HG03095 (cell line): Measurements from ENCODE around the gene ZNF236.
A peak's percentile ranks its signal among the peaks of the same experiment; 100 is the strongest.

Source experiments
- ATAC-seq: cut with Tn5 transposase; IDR thresholded peaks from one replicate; pipeline ENCODE4 v1.9.1; 2021; ENCODE audit warnings: moderate library complexity; ENCODE audit not compliant: unreplicated experiment

Gene ZNF236

DNA sequence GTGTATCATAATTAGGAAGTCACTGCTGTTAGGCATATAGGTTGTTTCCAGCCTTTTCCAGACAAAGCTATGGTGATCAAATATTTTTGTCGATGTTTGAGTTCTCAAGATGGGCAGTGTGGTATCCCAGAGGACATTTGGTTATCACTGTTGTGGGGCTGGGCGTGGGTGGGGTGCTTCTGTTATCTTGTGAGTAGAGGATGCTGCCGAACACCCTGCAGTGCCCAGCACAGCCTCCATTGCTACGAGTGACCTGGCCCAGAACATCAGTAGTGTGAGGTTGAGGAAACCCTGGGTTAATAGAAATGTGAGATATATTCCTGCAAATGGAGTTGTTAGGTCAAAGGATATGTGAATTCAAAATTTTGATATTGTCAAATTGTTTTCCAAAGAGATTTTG lies 33.2 kb downstream of the ZNF236 start:
- no peak for ATAC-seq

DNA sequence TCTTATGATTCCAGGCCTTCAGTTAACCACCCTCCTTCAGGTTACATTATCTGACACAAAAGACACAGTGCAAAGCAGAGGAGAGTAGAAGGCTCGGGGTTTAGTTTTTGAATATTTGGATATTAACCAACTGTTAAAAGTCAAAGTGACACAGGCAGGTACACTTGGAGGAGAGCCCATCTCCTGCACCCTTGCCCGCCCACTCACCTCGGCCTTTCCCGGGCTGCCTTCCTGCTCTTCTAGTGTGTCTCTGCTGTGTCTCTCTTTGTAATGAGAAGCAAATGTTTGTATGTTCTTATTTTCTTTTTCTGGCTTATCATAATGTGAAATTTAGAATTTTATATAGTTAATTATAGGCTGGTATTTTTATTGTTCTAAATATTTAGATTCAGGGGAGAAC lies 35.1 kb downstream of the ZNF236 start:
- no peak for ATAC-seq

DNA sequence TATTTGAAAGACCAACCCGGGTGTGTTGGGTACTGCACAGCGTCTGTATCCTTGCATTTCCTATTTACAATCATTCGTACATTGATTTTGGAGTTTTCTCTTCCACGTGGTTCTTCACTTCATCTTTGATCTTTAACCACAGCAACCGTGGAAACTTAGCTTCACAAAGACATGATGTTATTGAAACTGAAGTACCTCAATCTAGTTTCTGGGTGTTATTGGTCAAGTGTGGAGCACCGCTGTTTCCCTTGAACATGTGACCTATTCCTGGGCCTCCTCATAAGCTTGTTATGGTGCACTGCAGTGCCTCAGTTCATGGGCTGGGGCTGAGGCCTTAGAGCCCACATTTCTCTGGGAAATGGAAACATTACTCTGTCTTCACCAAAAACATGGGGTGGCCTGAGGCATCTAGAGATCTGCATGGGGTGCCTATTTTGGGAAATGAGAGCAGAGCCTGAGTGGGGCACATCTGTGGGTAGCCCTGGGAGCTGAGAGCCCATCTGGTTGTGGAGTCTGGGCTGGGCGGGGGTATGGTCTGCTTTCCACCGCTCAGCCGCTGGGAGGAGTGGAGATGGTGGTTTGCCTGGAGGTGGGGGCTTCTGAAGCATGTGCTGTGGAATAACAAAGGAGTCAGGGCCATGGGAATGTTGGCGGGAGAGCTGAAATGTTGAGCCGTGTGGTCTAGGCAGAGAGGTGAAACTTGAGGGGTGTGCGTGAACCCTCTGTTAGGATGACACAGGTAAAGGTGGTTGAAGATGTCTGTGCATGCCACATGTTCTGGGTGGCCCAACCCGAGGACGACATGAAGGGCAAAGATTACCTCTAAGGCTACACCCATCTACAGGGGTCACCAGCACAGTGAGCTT lies 37.4 kb downstream of the ZNF236 start:
- no peak for ATAC-seq

DNA sequence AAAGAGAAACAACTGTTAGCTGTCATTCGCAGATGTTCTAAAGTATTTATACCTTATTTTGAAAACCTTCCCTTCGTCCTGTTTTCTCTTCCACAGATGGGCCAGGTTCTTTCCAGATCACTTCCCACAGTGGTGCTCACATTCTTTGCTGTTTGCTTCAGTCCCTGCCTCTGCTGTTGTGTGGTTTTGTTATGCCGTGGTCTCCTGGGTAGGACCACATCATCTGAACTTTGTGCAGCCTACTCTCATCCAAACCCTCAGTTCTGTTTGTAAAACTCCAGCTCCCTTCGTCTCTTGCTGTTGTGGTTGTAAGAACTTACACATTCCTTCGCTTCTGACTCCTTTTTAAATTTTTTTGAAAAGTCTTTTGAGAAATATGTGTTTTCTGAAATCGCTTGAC lies 38.1 kb downstream of the ZNF236 start:
- no peak for ATAC-seq

DNA sequence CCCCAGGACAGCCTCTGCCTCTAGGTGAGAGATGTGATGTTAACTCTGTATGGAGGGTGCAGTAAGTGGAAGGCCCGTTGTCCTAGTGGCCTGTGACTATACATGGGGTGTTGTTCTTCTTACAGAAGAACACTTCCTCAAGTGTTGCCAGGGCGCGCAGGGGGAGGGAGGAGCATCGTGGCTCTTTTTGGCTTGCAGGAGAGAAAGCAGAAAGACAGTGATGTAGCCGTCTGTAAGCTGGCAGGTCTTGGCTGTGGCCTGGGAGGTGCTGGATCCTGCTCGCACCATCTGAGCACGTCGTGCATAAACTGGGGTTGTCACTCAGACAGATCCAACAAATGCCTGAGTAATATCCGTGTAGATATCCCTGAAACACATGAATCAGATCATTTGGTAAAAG lies 44.3 kb downstream of the ZNF236 start:
- ATAC-seq = no peak

DNA sequence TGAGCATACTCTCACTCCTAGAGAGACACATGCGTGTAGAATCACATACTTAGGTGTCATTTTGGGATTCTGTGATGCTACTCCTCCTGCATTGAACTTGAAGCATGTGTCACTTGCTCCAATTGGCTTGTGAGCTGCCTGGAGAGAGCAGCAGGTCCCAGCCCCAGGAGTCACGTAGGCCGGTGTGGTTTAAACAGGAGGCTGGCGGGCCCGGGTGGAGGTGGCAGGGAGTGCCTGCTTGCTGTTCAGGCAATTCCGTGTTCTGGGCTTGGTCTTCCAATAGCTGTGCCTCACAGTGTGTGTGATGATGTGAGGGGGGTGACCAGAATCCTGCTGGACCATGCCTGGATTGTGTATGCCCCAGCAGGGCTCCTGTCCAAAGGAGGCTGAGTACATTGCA lies 51.0 kb downstream of the ZNF236 start:
- no peak for ATAC-seq

DNA sequence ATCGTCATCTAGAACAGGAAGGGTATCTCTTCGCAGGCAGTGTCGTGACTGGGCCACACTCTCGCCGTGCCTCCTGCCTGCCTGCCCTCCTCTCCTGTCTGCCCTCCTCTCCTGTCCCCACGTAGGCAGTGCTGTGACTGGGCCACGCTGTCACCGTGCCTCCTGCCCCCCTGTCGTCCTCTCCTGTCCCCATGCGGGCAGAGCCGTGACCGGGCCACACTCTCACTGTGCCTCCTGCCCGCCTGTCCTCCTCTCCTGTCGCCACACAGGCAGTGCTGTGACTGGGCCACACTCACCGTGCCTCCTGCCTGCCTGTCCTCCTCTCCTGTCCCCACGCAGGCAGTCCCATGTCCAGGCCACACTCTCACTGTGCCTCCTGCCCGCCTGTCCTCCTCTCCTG lies 51.4 kb downstream of the ZNF236 start:
- no peak for ATAC-seq

DNA sequence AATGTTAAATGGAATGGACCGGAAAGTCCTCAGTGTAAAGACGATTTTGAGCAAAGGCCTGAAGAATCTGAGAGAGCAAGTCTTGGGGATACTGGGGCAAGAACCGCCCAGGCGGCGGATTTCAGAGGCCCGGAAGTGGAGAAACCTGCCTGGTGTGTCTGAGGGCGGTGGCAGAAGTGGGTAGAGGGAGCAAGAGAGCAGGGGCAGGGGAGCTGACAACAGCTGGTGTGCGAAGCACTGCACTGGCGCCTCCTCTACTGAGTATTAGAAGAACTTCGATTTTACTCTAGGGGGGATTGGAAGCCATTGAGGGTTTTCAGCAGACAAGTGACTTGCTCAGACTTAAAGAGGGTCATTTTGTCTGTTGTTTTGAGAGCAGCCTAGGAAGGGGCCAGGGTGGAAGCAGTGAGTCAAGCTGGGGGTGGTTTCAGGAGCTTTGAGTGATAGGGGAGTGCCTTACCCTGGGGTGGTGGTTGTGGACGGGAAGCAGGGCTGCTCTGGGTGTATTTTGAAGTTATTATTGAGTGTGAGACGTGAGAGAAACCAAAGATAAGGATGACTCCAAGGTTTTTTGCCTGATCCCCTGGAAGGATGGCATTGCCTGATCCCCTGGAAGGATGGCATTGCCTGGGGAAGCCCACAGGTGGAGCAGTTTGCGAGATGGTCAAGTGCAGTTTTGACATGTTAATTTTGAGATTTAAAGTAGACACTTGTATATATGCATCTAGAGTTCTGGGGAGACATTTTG lies 52.5 kb downstream of the ZNF236 start:
- ATAC-seq = peak; percentile 21

DNA sequence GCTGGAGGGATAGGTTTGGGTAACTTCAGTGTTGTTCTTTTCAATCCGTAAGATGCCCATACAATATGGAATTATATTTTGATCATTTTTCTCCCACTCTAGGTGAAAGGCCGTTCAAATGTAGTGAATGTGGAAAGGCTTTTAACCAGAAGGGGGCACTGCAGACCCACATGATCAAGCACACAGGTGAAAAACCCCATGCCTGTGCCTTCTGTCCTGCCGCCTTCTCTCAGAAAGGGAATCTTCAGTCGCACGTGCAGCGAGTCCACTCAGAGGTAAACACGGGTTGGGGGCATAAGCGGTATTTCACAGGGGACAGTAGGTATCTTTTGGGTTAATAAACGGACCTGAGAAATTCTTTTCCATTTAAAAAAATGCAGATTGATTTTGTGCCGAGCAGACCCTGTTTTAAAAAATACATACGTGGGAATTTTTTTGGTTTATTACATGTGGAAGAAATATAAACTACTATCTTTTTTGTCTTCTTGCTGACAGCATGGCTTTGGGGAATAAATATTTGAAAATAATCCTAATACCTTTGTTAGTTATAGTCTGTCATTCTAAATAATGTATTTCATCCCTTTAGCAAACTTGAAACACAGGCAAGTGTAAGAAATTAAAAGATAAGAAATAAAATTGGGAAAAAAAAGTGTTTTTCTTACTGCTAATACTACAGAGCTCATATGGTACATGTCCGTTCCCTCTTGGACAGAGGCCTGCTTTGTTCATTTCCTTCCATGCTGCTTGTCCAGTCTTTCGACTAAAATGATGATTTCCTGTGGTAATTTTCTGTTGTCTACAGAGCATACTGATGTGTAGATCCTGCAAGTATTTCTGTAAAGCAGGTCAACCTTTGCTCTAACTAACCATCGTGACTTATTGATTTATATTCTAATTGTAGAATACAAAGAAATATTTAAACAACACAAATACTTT lies 53.3 kb downstream of the ZNF236 start:
- peak; percentile 61 for ATAC-seq

DNA sequence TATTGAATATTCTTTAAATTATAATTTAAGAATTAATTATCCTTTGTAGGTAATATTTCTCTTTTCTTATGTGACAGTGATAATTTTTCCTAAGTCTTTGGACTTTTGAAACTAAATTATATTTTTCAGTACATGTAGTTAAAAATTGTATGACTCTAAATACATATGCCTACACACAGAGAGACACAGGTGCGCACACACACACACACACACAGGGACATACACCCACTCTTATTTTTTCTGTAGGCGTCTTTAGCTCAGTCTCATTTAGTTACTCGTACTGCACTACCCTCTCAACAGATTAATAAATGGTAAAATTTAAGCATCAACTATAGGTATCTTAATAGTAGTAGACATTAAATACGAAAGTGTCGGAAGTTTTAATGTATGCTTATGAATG lies 56.1 kb downstream of the ZNF236 start:
- ATAC-seq = no peak

DNA sequence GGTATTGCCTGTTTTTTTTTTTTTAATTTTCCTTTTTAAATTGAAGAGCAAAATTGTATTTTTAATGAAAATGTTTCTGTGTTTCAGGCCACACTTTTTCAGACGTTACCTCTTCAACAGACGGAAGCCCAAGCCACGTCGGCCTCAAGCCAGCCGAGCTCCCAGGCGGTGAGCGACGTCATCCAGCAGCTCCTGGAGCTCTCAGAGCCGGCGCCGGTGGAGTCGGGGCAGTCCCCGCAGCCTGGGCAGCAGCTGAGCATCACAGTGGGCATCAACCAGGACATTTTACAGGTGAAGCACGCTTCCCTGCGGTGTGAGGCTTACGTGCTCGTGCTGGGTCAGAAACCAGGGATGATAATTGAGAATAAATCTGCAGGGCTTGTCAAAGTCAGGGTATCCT lies 57.7 kb downstream of the ZNF236 start:
- no peak for ATAC-seq

DNA sequence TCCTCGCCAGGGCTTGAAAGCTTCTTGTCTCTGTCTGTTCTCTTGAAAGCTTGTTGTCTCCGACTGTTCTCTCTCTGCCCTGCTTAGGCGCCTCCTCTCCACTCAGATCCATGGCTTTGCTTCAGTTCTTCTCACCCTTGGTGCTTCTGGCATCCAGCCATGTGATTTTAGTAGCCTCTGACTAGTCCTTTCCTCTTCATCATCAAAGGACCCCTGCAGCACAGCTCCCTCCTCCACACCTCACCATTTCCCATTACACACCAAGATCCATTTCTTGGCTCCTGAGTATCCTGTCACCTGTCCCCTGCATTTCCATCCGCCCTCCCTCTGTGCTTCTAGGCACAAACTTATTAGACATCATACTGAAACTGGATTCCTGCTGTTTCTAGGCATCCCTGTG lies 59.4 kb downstream of the ZNF236 start:
- ATAC-seq = no peak

DNA sequence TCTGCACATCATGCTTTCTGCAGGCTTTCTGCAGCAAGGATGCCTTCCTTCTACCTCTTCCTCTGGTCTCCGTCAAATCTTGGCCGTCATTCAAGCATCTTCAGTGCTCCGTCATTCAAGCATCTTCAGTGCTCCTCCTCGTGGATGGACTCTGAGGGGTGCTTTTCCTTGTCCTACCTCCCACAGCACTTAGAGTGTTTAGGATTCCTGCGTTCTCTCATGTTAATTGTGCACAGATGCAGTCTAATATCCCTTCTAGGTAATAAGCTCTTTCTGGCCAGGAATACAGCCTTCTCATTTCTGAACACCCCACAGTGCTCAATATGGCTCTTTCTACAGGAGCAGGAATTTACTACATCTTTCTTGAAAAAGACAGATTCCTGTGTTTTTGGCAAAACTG lies 59.8 kb downstream of the ZNF236 start:
- ATAC-seq = no peak

DNA sequence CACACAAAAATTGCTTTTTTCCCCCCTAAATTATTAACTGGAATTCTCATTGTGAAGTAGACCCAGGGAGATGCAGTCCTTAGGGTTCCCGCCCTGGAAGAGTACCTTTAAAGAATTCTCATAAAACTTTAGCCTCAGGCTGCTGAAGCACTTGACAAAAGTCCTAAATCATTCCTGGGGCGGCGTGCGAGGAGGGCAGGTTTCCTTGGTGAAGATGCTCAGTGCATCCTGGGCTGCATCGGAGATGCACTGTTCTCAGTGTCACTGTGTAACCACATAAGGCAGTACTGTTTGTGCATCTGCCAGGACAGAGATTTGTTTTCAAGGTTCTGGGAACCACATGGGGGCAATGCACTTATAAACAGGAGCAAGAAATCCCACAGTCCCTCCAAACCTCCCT lies 62.6 kb downstream of the ZNF236 start:
- ATAC-seq = no peak

DNA sequence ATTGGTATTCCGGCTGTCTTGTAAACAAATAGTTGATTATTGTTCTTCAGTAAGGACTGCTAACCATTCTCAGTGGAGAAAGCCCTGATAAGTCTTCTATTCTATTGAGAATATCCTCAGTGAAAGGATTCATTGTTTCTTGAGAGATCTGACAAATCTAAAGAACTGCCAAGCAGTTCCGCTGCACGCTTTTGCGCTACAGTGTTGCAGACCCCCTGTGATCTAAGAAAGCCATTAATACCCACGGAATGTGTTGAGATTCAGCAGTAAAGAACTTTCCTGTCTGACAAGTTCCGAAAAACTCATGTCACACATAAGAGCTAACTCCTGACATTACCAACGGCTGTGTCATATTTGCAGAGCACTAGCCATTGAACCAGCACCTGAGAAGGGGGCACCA lies 63.8 kb downstream of the ZNF236 start:
- no peak for ATAC-seq

DNA sequence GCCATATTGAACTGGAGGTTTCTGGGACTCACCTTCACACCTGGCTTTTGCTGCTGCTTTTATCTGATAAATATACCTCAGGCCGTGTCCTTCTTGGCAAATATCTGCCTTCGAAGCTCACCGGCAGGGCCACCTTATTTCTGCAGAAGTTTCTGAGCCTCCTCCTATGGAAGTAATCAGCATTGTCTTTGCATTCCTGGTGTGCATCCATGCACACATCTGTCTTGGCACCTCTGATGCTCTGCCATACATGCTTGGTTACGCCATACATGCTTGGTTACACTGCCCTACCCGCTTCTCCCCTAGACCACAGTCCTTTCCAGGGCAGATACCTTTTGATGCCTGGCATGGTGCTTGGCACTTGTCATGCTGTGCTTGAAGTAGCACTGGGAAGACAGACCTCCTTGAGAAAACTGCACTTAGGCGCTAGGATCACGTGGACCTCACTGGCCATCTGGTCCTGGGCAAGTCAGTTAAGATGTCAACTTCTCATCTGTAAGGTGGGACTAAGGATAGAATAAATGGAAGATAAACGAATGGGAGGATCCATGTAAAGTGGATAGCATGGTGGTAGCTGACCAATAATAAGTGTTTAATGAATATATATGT lies 66.8 kb downstream of the ZNF236 start:
- ATAC-seq = no peak

DNA sequence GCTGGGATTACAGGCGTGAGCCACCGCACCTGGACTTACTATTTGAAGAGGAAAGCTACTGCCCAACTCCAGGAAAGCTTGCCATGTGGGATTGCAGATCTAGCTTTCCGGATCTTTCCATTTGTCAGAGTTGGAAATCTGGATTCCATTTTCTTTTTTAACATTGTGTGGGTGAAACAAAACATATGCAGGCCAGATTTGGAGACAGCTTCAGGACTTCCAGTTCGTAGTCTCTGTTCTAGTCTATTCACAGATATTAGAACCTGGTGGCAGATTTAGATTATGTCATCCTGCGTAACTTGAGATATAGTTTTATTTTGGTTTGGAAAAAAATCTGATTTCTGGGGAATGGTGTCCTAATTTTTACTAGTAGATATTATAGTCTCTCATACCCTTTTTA lies 70.5 kb downstream of the ZNF236 start:
- ATAC-seq = no peak

DNA sequence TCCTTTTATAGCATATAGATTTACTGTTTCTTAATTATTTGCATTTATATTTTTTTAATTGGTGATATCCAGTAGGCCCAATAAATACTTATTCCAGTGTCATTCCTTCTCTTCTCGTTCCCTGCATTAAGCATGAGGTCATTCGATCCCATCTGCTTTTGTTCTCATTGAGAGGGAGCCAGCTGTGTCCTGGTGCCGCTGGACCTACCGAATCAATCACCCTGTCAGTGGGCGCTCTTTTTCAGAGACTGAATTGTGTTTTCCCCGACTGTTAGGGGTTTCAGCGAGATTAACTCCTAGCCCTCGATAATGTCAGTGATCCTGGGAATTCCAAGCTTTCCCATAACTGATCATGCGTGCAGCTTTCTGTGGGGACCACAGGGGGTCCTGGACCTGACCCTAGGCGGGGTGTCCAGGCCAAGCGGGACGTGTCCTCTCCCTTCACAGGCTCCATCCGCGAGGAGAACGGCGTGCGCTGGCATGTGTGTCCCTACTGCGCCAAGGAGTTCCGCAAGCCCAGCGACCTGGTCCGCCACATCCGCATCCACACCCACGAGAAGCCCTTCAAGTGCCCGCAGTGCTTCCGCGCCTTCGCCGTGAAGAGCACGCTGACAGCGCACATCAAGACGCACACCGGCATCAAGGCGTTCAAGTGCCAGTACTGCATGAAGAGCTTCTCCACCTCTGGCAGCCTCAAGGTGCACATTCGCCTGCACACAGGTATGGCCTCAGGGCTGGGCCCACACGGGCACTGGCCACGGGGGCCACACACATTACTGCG lies 72.4 kb downstream of the ZNF236 start:
- ATAC-seq = no peak

DNA sequence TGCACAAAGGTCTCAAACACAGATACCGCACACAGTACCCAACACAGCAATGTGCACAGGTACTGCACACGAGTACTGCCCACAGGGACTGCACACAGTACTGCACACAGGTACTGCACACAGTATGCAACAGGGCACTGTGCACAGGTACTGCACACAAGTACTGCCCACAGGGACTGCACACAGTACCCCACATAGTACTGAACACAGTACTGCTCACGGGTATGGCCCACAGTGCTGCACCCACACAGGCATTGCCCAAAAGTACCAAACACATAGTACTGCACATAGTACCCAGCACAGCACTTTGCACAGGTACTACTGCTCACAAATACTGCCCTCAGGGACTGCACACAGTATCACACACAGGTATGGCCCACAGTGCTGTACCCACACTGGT lies 73.1 kb downstream of the ZNF236 start:
- ATAC-seq = no peak

DNA sequence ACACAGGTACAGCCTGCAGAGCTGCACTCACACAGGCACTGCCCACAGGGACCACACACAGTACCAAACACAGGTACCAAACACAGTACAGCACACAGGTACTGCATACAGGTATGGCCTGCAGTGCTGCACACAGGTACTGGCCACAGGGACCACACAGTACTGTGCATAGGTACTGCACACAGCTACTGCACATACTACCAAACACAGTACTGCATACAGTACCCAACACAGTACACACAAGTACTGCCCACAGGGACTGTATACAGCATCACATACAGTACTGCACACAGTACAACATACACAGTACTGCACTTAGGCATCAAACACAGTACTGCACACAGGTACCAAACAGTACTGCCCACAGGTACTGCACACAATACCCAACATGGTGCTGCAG lies 74.3 kb downstream of the ZNF236 start:
- no peak for ATAC-seq
